ENCODE measurements around the gene IFI44. TPM values are rescaled to one million over a fixed set of nuclear protein-coding genes. Genes with fewer than 3 reads are reported as not detected.
A peak's percentile ranks its signal among the peaks of the same experiment; 100 is the strongest.

IFI44 gene
- total and polyA plus RNA-seq, 4 donors: 37.5 to 49.1 (median 38.9) TPM

DNA sequence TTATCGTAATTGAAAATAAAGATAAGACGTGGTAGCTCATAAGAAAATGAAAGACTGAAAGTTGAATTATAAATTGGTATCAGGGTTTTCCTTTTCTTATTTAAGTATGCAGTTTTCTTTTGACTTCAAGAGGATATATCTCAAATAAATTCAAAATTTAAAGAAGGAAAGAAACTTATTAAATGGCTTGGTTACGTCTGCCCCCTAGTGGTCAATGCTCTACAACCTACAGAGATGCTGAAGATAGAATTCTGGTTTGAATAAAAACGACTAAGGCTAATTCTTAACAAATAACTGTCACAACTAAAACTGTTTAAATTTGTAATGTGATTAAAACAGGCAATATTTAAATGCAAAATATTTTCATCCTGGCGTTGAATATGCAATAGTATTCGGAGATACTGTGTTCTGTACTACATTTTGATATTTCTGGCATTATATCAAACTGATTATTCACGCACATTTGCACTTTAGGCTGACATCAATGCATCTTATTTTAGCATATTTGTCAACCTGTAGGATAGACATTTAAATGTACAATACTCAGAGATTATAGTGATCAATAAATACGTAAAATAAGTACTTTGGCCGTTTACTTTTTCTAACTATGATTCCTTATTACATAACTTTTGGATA is 26.8 kb downstream of the IFI44 start:
- ATAC-seq (ENCODE audit: insufficient read depth, low FRiP score): peak; percentile 48
- TF ChIP-seq, protein P1, sequence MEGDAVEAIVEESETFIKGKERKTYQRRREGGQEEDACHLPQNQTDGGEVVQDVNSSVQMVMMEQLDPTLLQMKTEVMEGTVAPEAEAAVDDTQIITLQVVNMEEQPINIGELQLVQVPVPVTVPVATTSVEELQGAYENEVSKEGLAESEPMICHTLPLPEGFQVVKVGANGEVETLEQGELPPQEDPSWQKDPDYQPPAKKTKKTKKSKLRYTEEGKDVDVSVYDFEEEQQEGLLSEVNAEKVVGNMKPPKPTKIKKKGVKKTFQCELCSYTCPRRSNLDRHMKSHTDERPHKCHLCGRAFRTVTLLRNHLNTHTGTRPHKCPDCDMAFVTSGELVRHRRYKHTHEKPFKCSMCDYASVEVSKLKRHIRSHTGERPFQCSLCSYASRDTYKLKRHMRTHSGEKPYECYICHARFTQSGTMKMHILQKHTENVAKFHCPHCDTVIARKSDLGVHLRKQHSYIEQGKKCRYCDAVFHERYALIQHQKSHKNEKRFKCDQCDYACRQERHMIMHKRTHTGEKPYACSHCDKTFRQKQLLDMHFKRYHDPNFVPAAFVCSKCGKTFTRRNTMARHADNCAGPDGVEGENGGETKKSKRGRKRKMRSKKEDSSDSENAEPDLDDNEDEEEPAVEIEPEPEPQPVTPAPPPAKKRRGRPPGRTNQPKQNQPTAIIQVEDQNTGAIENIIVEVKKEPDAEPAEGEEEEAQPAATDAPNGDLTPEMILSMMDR (IDR thresholded peaks at IDR 0.05; ENCODE audit: control extremely low read depth, extremely low read depth): peak; percentile 57
- Histone ChIP-seq H3K27ac (ENCODE audit: low read depth in 1 of 2, low read length in 1 of 2) (no peak overlapping the region), H3K9ac (ENCODE audit: insufficient read depth in 1 of 2, low read length in 2 of 2) (no peak overlapping the region), H3K9me3 (ENCODE audit: control insufficient read depth in 4 of 4, insufficient read depth in 3 of 4, low read length in 3 of 4) (no peaks in the 10 kb centered on the region), H3K4me3 (no peak overlapping the region), H3K4me1 (ENCODE audit: control insufficient read depth in 5 of 5, insufficient read depth in 5 of 5, low read length in 5 of 5) (no peaks in the 10 kb centered on the region), H3K36me3 (ENCODE audit: control insufficient read depth in 4 of 4, insufficient read depth in 4 of 4, low read length in 4 of 4) (peaks cover 0 to 4% (median 0%) of the 10 kb centered on the region in 4 donors), H3K27me3 (ENCODE audit: control insufficient read depth in 3 of 3, insufficient read depth in 3 of 3, low read length in 2 of 3) (no peaks in the 10 kb centered on the region)
- 45 to 55% methylated on average over 9 of the region's 9 CpGs for WGBS, 2 donors
- peak; percentile 35 to 88 (median 82) for DNase-seq

DNA sequence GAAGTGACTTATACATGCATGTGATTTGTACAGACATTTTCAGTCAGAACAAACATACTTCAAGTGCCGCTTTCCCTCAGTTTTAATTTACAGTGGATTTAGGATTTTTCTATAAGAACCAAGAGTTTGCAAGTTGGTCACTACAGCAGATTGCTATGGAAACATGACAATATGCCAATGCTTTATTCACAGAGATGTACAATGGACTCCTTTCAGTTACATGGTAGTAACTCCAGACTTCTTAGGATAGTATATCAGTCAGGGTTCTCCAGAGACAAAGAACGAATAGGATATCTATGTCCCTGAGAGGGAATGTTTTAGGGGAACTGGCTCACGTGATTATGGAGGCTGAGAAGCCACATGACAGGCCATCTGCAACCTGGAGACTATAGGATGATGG is 27.4 kb downstream of the IFI44 start:
- ATAC-seq (ENCODE audit: insufficient read depth, low FRiP score) (no peak), DNase-seq (peak in 1 of 3 donors; percentile 6)
- H3K4me3 ChIP-seq: no peak overlapping the region
- 76 to 83% methylated on average over 3 of the region's 3 CpGs for WGBS, 2 donors
- no peaks in the 10 kb centered on the region for H3K4me1 ChIP-seq (ENCODE audit: control insufficient read depth in 5 of 5, insufficient read depth in 5 of 5, low read length in 5 of 5)
- peaks cover 0 to 4% (median 0%) of the 10 kb centered on the region in 4 donors for H3K36me3 ChIP-seq (ENCODE audit: control insufficient read depth in 4 of 4, insufficient read depth in 4 of 4, low read length in 4 of 4)
- TF ChIP-seq, protein P1 (IDR thresholded peaks at IDR 0.05; ENCODE audit: control extremely low read depth, extremely low read depth): no peak
- no peaks in the 10 kb centered on the region for H3K27me3 ChIP-seq (ENCODE audit: control insufficient read depth in 3 of 3, insufficient read depth in 3 of 3, low read length in 2 of 3)
- no peak overlapping the region for H3K9ac ChIP-seq (ENCODE audit: insufficient read depth in 1 of 2, low read length in 2 of 2)
- H3K27ac ChIP-seq (ENCODE audit: low read depth in 1 of 2, low read length in 1 of 2): no peak overlapping the region
- no peaks in the 10 kb centered on the region for H3K9me3 ChIP-seq (ENCODE audit: control insufficient read depth in 4 of 4, insufficient read depth in 3 of 4, low read length in 3 of 4)

DNA sequence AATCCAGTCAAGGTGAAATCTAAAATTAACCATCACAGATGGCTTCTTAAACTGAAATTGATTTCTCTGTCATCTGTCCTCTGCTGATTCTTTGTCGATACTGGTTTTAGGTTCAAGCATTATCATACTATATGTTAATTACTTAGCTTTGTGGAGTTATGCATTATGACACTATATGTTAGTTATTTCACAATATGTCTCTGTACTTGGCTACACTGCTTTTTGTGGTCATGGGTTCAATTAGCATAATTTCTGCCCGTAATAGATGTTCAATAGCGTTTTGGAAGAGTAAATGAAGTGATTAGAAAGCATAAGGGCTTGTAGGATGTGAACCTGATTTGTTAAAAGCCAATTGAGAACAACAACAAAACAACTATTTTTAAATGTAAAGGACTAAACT is 28.2 kb downstream of the IFI44 start:
- ATAC-seq (ENCODE audit: insufficient read depth, low FRiP score) (no peak), DNase-seq (no peak)
- Histone ChIP-seq H3K36me3 (ENCODE audit: control insufficient read depth in 4 of 4, insufficient read depth in 4 of 4, low read length in 4 of 4) (no peaks in the 10 kb centered on the region), H3K27ac (ENCODE audit: low read depth in 1 of 2, low read length in 1 of 2) (no peak overlapping the region), H3K9ac (ENCODE audit: insufficient read depth in 1 of 2, low read length in 2 of 2) (no peak overlapping the region), H3K4me1 (ENCODE audit: control insufficient read depth in 5 of 5, insufficient read depth in 5 of 5, low read length in 5 of 5) (no peaks in the 10 kb centered on the region), H3K27me3 (ENCODE audit: control insufficient read depth in 3 of 3, insufficient read depth in 3 of 3, low read length in 2 of 3) (no peaks in the 10 kb centered on the region), H3K4me3 (no peak overlapping the region), H3K9me3 (ENCODE audit: control insufficient read depth in 4 of 4, insufficient read depth in 3 of 4, low read length in 3 of 4) (no peaks in the 10 kb centered on the region)
- WGBS, 2 donors: 88 to 91% methylated on average over 3 of the region's 3 CpGs
- TF ChIP-seq, protein P1 (IDR thresholded peaks at IDR 0.05; ENCODE audit: control extremely low read depth, extremely low read depth): no peak

DNA sequence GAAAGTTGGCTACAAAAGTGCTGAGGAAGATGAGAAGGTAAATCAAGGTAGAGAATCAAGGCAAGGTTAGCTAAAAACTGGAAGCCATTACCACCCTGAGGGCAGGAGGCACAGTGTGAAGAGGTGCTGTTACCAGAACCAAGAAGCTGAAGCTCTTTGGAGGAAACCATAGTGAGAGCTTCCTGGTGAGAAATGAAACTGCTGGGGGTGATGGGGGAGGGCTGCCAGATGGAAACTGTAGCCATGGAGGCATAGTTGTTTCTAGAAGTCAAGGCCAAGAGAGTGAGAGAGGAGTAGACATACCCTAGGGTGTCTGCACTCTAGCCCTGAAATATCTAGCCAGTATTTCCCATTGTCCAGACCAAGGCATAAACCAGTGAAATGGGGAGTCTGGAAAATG is 28.7 kb downstream of the IFI44 start:
- ATAC-seq (ENCODE audit: insufficient read depth, low FRiP score) (no peak), DNase-seq (no peak)
- H3K4me3 ChIP-seq: no peak overlapping the region
- H3K27ac ChIP-seq (ENCODE audit: low read depth in 1 of 2, low read length in 1 of 2): no peak overlapping the region
- no peaks in the 10 kb centered on the region for H3K4me1 ChIP-seq (ENCODE audit: control insufficient read depth in 5 of 5, insufficient read depth in 5 of 5, low read length in 5 of 5)
- no peaks in the 10 kb centered on the region for H3K27me3 ChIP-seq (ENCODE audit: control insufficient read depth in 3 of 3, insufficient read depth in 3 of 3, low read length in 2 of 3)
- no peaks in the 10 kb centered on the region for H3K36me3 ChIP-seq (ENCODE audit: control insufficient read depth in 4 of 4, insufficient read depth in 4 of 4, low read length in 4 of 4)
- no peak overlapping the region for H3K9ac ChIP-seq (ENCODE audit: insufficient read depth in 1 of 2, low read length in 2 of 2)
- TF ChIP-seq, protein P1 (IDR thresholded peaks at IDR 0.05; ENCODE audit: control extremely low read depth, extremely low read depth): no peak
- H3K9me3 ChIP-seq (ENCODE audit: control insufficient read depth in 4 of 4, insufficient read depth in 3 of 4, low read length in 3 of 4): no peaks in the 10 kb centered on the region

Measured in lung (tissue), 12 donors.